Neural cell (in vitro differentiated cells): ENCODE results near the gene PPP1R14B. TPM values are rescaled to one million over a fixed set of nuclear protein-coding genes. Genes with fewer than 3 reads are reported as not detected.

Experiments used
- H2AFZ ChIP-seq: fragments of 200-600, 300-800 bp; sonication (generic), shearing (Covaris generic); 2 replicates; pipeline ENCODE4 v1.6.0; 2014; ENCODE audit warnings: low read depth, mild to moderate bottlenecking, antibody characterized with exemption, low read length, moderate library complexity
- H3F3A ChIP-seq: fragments of 200-600 bp; shearing (Covaris generic); 2 replicates; pipeline ENCODE4 v1.6.1; 2016; ENCODE audit warnings: mild to moderate bottlenecking, moderate library complexity, mixed read lengths, antibody characterized with exemption, low read length; ENCODE audit not compliant: insufficient read depth, poor library complexity, severe bottlenecking
- H3K27ac ChIP-seq: fragments of 200-600, 300-800 bp; sonication (generic), shearing (Covaris generic); 2 replicates; pipeline ENCODE4 v1.5.1; 2014; ENCODE audit warnings: mild to moderate bottlenecking, low read length, moderate library complexity
- H3K27me3 ChIP-seq: fragments of 300-800, 200-600 bp; sonication (generic), shearing (Covaris generic); 2 replicates; pipeline ENCODE4 v1.6.0; 2014; ENCODE audit warnings: mild to moderate bottlenecking, low read depth, low read length, moderate library complexity; ENCODE audit not compliant: insufficient read depth
- H3K36me3 ChIP-seq: fragments of 300-800, 200-600 bp; sonication (generic), shearing (Covaris generic); 2 replicates; pipeline ENCODE4 v1.5.1; 2014; ENCODE audit warnings: mild to moderate bottlenecking, antibody characterized with exemption, low read length, moderate library complexity; ENCODE audit not compliant: insufficient read depth
- H3K4me2 ChIP-seq: fragments of 300-800, 200-600 bp; sonication (generic), shearing (Covaris generic); 2 replicates; pipeline ENCODE4 v1.6.0; 2014; ENCODE audit warnings: mild to moderate bottlenecking, low read length
- H3K4me3 ChIP-seq: fragments of 300-800, 200-600 bp; sonication (generic), shearing (Covaris generic); 2 replicates; pipeline ENCODE4 v1.5.1; 2014; ENCODE audit warnings: mild to moderate bottlenecking, low read length, moderate library complexity
- H3K79me2 ChIP-seq: fragments of 200-600 bp; shearing (Covaris generic); replicated peaks from 2 replicates; pipeline ENCODE4 v1.6.0; 2014; ENCODE audit warnings: mild to moderate bottlenecking, low read length, moderate library complexity; ENCODE audit not compliant: insufficient read depth
- H3K9ac ChIP-seq: fragments of 300-800, 200-600 bp; sonication (generic), shearing (Covaris generic); 2 replicates; pipeline ENCODE4 v1.6.1; 2016; ENCODE audit warnings: mild to moderate bottlenecking, low read length, mixed read lengths
- H3K9me2 ChIP-seq: fragments of 200-600 bp; shearing (Covaris generic); 2 replicates; pipeline ENCODE4 v1.6.1; 2016; ENCODE audit warnings: mild to moderate bottlenecking, low read length, mixed read lengths; ENCODE audit not compliant: insufficient read depth
- H3K9me3 ChIP-seq: fragments of 200-600, 300-800 bp; sonication (generic), shearing (Covaris generic); 2 replicates; pipeline ENCODE4 v1.6.1; 2016; ENCODE audit warnings: mild to moderate bottlenecking, mixed run types, low read length, moderate library complexity, mixed read lengths
- H4K20me1 ChIP-seq: fragments of 200-600 bp; shearing (Covaris generic); 2 replicates; pipeline ENCODE4 v1.6.1; 2016; ENCODE audit warnings: mild to moderate bottlenecking, mixed run types; ENCODE audit not compliant: insufficient read depth
- CTCF ChIP-seq: fragments of 450-650 bp; IDR thresholded peaks from 2 replicates; pipeline ENCODE4 v1.5.1; 2014; ENCODE audit warnings: antibody characterized with exemption, mild to moderate bottlenecking, moderate library complexity; ENCODE audit not compliant: poor library complexity, severe bottlenecking
- EP300 ChIP-seq: fragments of 450-650 bp; conservative IDR thresholded peaks from 2 replicates; pipeline ENCODE4 v1.6.1; 2014; ENCODE audit warnings: antibody characterized with exemption, mild to moderate bottlenecking, moderate library complexity; ENCODE audit not compliant: poor library complexity, severe bottlenecking
- EZH2 ChIP-seq: fragments of 200-600, 300-800 bp; shearing (Covaris generic), sonication (generic); IDR thresholded peaks from 2 replicates; pipeline ENCODE4 v1.6.1; 2014; ENCODE audit warnings: antibody characterized with exemption, low read length, borderline replicate concordance, mild to moderate bottlenecking; ENCODE audit not compliant: insufficient read depth, poor library complexity, severe bottlenecking
- MXI1 ChIP-seq: fragments of 450-650 bp; conservative IDR thresholded peaks from 2 replicates; pipeline ENCODE4 v1.6.1; 2014; ENCODE audit warnings: antibody characterized with exemption, mild to moderate bottlenecking; ENCODE audit not compliant: poor library complexity, severe bottlenecking
- POLR2AphosphoS5 ChIP-seq: IDR thresholded peaks from 2 replicates; pipeline ENCODE4 v1.6.1; 2012
- RAD21 ChIP-seq: fragments of 450-650 bp; conservative IDR thresholded peaks from 2 replicates; pipeline ENCODE4 v1.6.1; 2014; ENCODE audit warnings: antibody characterized with exemption, mild to moderate bottlenecking, moderate library complexity
- REST ChIP-seq: IDR thresholded peaks from 2 replicates; pipeline ENCODE4 v1.6.1; 2012; ENCODE audit warnings: borderline replicate concordance
- SMC3 ChIP-seq: fragments of 450-650 bp; conservative IDR thresholded peaks from 2 replicates; pipeline ENCODE4 v1.6.1; 2014; ENCODE audit warnings: antibody characterized with exemption, mild to moderate bottlenecking, moderate library complexity; ENCODE audit not compliant: poor library complexity
- TAF1 ChIP-seq: IDR thresholded peaks from 2 replicates; pipeline ENCODE4 v1.6.1; 2012; ENCODE audit warnings: low read depth
- polyA plus RNA-seq: library from polyadenylated mRNA; depleted of rRNA; stranded (reverse); fragments of >200 nt; gene quantifications from 2 replicates; pipeline ENCODE4 v1.2.3, GENCODE V29; 2014

PPP1R14B gene
- polyA plus RNA-seq, 1 donor from 2014 or later: 400 TPM

DNA sequence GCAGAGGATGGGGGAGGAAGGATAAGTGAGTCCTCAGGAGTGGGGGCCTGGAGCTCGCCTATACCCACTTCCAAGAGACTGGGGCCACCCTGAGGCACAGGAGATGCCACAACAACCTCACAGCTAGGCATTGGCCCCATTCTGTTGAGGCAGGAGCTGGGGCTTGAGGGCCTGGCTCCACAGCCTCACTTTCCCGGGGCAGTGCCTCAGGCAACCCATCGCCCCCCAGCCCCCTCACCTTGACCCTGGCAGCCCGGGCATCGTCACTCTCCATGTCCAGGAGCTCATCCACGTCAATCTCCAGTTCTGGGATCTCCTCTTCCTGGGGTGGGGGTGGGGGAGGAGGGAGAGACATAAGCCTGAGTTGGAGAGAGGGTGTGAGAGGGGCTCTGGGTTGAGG, 1.8 kb downstream of the PPP1R14B start:
- no peaks in the 10 kb centered on the region for H3F3A ChIP-seq
- no peaks in the 10 kb centered on the region for H3K27me3 ChIP-seq
- H3K9me2 ChIP-seq: no peaks in the 10 kb centered on the region
- H3K9me3 ChIP-seq: no peaks in the 10 kb centered on the region
- H2AFZ ChIP-seq: no peak overlapping the region
- H3K4me2 ChIP-seq: peak overlapping the region; percentile 89
- peaks cover 13% of the 10 kb centered on the region for H3K79me2 ChIP-seq
- peak overlapping the region; percentile 57 for H3K27ac ChIP-seq
- no peaks in the 10 kb centered on the region for H4K20me1 ChIP-seq
- H3K4me3 ChIP-seq: peak overlapping the region; percentile 99
- no peak for TF ChIP-seq MXI1
- no peak for TF ChIP-seq SMC3
- no peak for TF ChIP-seq RAD21
- TF ChIP-seq REST: no peak
- TF ChIP-seq EP300: no peak
- TF ChIP-seq EZH2: no peak
- TF ChIP-seq CTCF: no peak
- no peak for TF ChIP-seq TAF1
- no peak for TF ChIP-seq POLR2AphosphoS5
- H3K36me3 ChIP-seq: no peaks in the 10 kb centered on the region
- H3K9ac ChIP-seq: peak overlapping the region; percentile 85

DNA sequence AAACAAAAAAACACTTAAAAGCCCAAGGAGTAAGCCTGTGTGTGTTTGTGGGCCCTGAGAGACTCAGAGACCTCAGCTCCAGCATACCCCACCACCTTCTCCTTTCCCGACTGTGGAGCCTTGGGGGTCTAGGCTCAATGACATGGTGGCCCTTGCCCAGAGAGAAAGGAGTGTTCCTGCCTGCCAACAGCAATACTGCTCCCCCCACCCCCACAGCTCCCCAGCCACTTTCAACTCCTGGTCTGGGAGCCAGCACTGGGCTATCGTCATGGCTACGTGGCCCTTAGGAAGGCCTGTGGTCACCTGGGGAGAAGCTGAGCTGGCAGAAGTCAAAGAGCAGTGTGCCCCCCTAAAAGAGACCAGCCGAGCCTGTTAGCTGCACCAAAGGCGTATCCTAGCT, 2.6 kb downstream of the PPP1R14B start:
- Histone ChIP-seq H3K9me2 (no peaks in the 10 kb centered on the region), H3K4me2 (no peak overlapping the region), H3K36me3 (no peaks in the 10 kb centered on the region), H2AFZ (no peak overlapping the region), H3K27me3 (no peaks in the 10 kb centered on the region), H3K4me3 (no peak overlapping the region), H4K20me1 (no peaks in the 10 kb centered on the region), H3K27ac (no peak overlapping the region), H3K9ac (no peak overlapping the region), H3F3A (no peaks in the 10 kb centered on the region), H3K79me2 (peaks cover 13% of the 10 kb centered on the region), H3K9me3 (no peaks in the 10 kb centered on the region)
- no peak for TF ChIP-seq EZH2
- no peak for TF ChIP-seq SMC3
